Bronchial epithelial cell (primary cell): ENCODE results near the gene ACTL10. TPM values are rescaled to one million over a fixed set of nuclear protein-coding genes. Genes with fewer than 3 reads are reported as not detected.

Experiments
- DNase-seq: peaks from one replicate; pipeline ENCODE4 v3.0.0-alpha.2; 2010; ENCODE audit warnings: low read depth
- FAIRE-seq: peaks from 2 replicates; lab custom pipeline; 2011; peaks lifted over from hg19 to GRCh38; lab: Jason Lieb, UNC
- H3K27me3 ChIP-seq: 2 replicates; pipeline ENCODE4 v1.5.1; 2011; ENCODE audit warnings: low read length; ENCODE audit not compliant: control insufficient read depth, insufficient read depth
- H3K36me3 ChIP-seq: 2 replicates; pipeline ENCODE4 v1.5.1; 2011; ENCODE audit warnings: low read length; ENCODE audit not compliant: control insufficient read depth, insufficient read depth
- H3K4me3 ChIP-seq: 2 replicates; pipeline ENCODE4 v1.5.1; 2011; ENCODE audit warnings: mild to moderate bottlenecking, low read depth, low read length, control low read depth
- total RNA-seq: library from RNA; depleted of rRNA; stranded (reverse); fragments of >200 nt; gene quantifications from 2 replicates; pipeline ENCODE4 v1.2.1, GENCODE V29; 2014
- TF ChIP-seq, protein P1 (sequence below): IDR thresholded peaks from 2 replicates; pipeline ENCODE4 v1.5.1; 2011; ENCODE audit warnings: mild to moderate bottlenecking, moderate library complexity, low read length, control low read depth, inconsistent platforms; ENCODE audit not compliant: insufficient read depth, severe bottlenecking

Gene ACTL10
- total RNA-seq, 1 donor from 2014 or later: 1.6 TPM

DNA sequence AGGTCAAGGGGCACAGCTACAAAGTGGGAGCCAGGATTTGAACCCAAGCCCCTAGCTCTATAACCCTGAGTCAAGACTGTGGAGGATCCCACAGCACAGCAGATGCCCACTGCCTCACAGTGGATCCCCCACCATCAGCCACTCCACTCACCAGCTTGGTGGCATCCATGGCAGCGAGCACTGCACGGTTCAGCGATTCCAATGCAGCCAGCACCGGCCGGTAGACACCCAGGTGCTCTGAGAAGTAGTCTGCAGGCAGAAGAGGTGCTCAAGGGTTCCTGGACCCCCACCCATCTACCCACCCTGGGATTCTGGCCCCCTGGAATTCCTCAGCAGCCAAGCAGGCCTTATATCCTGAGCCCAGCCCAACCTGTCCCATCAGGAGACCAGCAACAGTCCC lies 2.5 kb downstream of the ACTL10 start:
- DNase-seq: no peak
- TF ChIP-seq, protein P1, sequence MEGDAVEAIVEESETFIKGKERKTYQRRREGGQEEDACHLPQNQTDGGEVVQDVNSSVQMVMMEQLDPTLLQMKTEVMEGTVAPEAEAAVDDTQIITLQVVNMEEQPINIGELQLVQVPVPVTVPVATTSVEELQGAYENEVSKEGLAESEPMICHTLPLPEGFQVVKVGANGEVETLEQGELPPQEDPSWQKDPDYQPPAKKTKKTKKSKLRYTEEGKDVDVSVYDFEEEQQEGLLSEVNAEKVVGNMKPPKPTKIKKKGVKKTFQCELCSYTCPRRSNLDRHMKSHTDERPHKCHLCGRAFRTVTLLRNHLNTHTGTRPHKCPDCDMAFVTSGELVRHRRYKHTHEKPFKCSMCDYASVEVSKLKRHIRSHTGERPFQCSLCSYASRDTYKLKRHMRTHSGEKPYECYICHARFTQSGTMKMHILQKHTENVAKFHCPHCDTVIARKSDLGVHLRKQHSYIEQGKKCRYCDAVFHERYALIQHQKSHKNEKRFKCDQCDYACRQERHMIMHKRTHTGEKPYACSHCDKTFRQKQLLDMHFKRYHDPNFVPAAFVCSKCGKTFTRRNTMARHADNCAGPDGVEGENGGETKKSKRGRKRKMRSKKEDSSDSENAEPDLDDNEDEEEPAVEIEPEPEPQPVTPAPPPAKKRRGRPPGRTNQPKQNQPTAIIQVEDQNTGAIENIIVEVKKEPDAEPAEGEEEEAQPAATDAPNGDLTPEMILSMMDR: no peak
- no peaks in the 10 kb centered on the region for H3K36me3 ChIP-seq
- H3K27me3 ChIP-seq: no peaks in the 10 kb centered on the region
- FAIRE-seq: no peak
- no peak overlapping the region for H3K4me3 ChIP-seq

DNA sequence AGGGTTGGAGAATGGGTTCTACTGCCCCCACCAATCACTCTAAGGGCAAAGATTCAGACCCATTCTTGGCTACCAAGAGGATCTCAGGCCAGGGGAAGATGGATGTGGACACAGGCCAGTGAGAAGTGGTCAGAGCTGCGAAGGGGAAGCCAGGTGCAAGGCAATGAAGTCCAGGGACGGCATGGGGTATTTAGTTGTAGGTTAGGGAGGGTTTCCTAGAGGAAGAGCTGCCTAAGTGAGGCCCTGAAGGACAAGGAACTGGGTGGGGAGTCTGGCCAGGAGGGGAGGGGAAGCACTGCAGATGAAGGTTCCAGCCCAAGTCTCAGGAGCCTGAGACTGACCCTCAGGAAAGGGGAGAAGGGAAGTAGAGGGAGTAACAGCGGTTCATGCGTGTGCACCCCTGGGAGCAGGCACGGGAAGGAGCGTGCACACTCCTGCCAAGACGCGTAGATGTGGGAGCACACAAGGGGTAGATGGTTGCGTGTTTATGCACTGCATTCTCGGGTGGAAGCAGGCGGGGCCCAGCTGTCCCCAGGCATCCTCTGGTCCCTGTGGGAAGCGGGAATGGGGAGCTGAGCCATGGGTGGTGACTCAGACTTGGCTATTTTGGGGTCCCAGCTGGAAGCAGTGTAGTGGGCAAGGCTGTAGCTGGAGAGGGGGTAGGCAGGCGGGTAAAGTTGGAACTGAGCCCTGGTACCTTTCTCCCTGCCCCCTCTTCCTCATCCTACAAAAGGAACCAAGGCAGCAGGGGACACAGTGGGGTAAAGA lies 3.3 kb downstream of the ACTL10 start:
- Histone ChIP-seq H3K36me3 (no peaks in the 10 kb centered on the region), H3K27me3 (no peaks in the 10 kb centered on the region), H3K4me3 (no peak overlapping the region)
- DNase-seq (no peak), FAIRE-seq (no peak)
- TF ChIP-seq, protein P1: no peak

DNA sequence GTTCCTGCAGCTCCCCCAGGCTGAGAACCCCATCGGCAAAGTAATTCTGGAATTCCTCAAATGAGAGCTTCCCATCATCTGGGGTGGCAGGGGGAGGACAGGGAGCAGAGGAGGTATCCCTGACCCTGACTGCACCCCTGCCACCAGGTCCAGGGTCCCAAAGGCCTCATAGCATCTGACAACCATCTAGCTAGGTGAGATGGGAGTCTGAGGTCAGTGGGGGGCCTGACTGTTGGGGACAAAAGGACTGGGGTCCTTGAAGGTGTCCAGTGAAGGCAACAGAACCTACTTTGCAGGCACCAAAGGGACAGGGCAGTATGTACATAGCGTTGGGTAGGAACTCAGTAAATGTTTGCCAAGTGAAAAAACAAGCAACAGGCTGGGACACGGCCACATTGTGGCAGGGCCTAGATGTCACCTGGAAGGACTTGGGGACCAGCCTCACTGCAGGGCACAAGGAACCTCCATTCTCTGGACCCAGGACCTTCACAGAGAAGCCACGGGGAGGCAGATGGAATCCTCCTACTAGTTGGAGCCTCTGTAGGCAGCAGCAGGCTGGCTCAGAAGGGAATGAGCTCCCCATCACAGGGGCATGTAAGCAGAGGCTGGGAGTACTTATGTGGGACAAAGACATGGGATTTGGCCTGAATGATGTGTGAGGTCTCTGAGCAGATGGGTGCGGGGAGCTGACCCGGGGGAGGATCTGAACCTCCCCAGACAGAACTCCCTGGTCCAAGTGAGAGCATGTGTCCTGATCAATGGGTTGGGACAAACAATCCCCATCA lies 4.2 kb downstream of the ACTL10 start:
- Histone ChIP-seq H3K4me3 (no peak overlapping the region), H3K27me3 (no peaks in the 10 kb centered on the region), H3K36me3 (no peaks in the 10 kb centered on the region)
- no peak for DNase-seq
- TF ChIP-seq, protein P1: no peak
- FAIRE-seq: no peak

DNA sequence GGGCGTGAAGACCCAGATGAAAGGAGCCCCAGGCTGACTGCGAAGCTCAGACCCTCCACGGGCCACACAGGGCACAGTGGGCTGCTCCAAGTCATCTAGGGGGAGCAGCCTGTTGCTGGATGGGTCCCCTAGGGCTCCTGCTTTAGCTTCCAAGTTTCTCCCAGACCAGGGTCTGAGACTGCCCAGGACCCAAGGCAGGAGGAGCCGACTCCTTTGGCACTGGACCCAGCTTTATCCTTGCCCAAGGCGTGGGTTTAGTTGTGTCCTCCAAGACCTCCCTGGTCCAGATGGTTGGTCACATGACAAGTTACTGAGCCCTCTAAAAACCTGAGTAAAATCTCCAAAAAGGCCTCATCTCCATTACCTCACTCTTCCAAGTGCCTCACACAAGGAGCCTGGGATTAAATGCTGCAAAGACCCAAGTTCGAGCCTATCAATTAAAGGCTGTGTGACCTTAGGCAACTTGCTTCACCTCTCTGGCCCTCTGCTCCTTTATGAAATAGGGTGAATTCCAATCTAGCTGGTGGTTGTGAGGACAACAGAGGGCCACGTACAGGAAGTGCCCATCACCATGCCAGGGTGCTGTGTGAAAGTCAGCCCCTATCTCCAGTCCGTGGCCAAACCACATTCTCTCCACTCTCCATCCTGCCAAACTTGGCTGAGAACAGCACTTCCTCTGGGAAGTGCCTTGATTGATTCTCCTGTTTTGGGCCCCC lies 5.0 kb downstream of the ACTL10 start:
- H3K27me3 ChIP-seq: no peaks in the 10 kb centered on the region
- TF ChIP-seq, protein P1: no peak
- no peaks in the 10 kb centered on the region for H3K36me3 ChIP-seq
- no peak for DNase-seq
- no peak overlapping the region for H3K4me3 ChIP-seq
- FAIRE-seq: no peak

DNA sequence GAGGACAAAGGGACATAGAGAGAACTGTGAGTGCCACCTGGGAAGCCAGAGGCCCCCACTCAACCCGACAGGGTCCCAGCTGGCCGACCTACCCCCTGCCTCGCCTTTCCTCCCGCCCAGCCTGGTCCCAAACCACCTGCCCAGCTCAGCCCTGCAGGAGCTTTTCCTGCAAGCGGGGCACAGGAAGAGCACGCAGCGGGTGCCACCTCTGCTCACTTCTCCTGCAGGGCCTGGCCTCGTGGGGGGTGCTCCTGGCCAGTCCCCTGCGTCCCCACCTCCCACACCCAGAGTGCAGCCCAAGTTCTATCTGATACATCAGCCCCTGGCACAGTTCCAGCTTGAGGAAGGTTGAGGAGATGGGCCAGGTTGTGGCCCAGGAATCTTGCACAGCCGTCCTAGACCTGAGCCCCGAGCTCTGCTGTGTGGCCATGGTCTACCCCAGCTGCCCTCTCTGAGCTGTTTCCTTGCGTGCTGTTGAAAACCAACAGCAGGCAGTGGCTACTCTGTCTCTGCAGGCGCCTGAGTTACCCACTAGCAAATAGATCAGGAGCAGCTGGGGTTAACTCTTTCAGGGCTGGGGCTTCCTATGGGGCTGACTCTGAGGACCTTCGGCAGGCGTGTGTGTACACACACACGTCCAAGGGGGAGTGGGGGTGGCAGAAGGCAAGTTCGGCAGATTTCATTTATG lies 5.8 kb downstream of the ACTL10 start:
- Histone ChIP-seq H3K4me3 (no peak overlapping the region), H3K36me3 (no peaks in the 10 kb centered on the region), H3K27me3 (no peaks in the 10 kb centered on the region)
- DNase-seq (no peak), FAIRE-seq (no peak)
- TF ChIP-seq, protein P1: no peak
